Karpas-422 (cell line): ENCODE measurements around the gene SLC39A11. TPM values are rescaled to one million over a fixed set of nuclear protein-coding genes. Genes with fewer than 3 reads are reported as not detected.

Source experiments
- DNase-seq: peaks from one replicate; pipeline ENCODE4 v3.0.0-alpha.2; 2015
- H2AFZ ChIP-seq: fragments of 200-600 bp; sonication (generic); 2 replicates; pipeline ENCODE4 v1.6.1; 2014; ENCODE audit warnings: antibody characterized with exemption, low read length, mixed read lengths
- H3K27ac ChIP-seq: fragments of 200-600 bp; sonication (generic); 2 replicates; pipeline ENCODE4 v1.5.1; 2014; ENCODE audit warnings: mild to moderate bottlenecking, low read length, moderate library complexity
- H3K27me3 ChIP-seq: fragments of 200-600 bp; sonication (generic); 2 replicates; pipeline ENCODE4 v1.6.1; 2014; ENCODE audit warnings: low read length, mixed read lengths
- H3K36me3 ChIP-seq: fragments of 200-600 bp; sonication (generic); 2 replicates; pipeline ENCODE4 v1.6.1; 2014; ENCODE audit warnings: low read length, mixed read lengths; ENCODE audit not compliant: insufficient read depth
- H3K4me1 ChIP-seq: fragments of 200-600 bp; sonication (generic); 2 replicates; pipeline ENCODE4 v1.6.1; 2014; ENCODE audit warnings: mild to moderate bottlenecking, low read length, mixed read lengths
- H3K4me2 ChIP-seq: fragments of 200-600 bp; sonication (generic); 2 replicates; pipeline ENCODE4 v1.6.1; 2014; ENCODE audit warnings: low read length, low read depth, mild to moderate bottlenecking; ENCODE audit not compliant: poor library complexity, severe bottlenecking
- H3K4me3 ChIP-seq: fragments of 200-600 bp; sonication (generic); 2 replicates; pipeline ENCODE4 v1.5.1; 2014; ENCODE audit warnings: mild to moderate bottlenecking, antibody characterized with exemption, low read length, mixed read lengths
- H3K79me2 ChIP-seq: fragments of 200-600 bp; sonication (generic); 2 replicates; pipeline ENCODE4 v1.6.1; 2014; ENCODE audit warnings: mild to moderate bottlenecking, low read length, mixed read lengths
- H3K9ac ChIP-seq: fragments of 200-600 bp; sonication (generic); 2 replicates; pipeline ENCODE4 v1.6.0; 2014; ENCODE audit warnings: low read length
- H3K9me2 ChIP-seq: fragments of 200-600 bp; sonication (generic), shearing (Covaris generic); replicated peaks from 2 replicates; pipeline ENCODE4 v1.6.0; 2014; ENCODE audit warnings: mild to moderate bottlenecking, low read length, moderate library complexity; ENCODE audit not compliant: insufficient read depth
- H3K9me3 ChIP-seq: fragments of 300-700, 200-600 bp; sonication (generic); 2 replicates; pipeline ENCODE4 v1.6.1; 2014; ENCODE audit warnings: low read length, mixed read lengths
- H4K20me1 ChIP-seq: fragments of 200-600 bp; sonication (generic); 2 replicates; pipeline ENCODE4 v1.6.1; 2014; ENCODE audit warnings: mild to moderate bottlenecking, antibody characterized with exemption, low read length, low read depth; ENCODE audit not compliant: insufficient read depth
- total RNA-seq: library from RNA; depleted of rRNA; stranded (reverse); fragments of >200 nt; shearing (Covaris generic); gene quantifications from 2 replicates; pipeline ENCODE4 v1.2.3, GENCODE V29; 2014; ENCODE audit warnings: low replicate concordance

The SLC39A11 gene
- total RNA-seq, 1 experiment from 2014 or later: 49.6 TPM

GRCh38 chr17:72693956-72694355 is 398.5 kb downstream of the SLC39A11 start:
- Histone ChIP-seq H3K4me1 (peaks cover 27% of the 10 kb centered on the region), H3K27me3 (no peaks in the 10 kb centered on the region), H2AFZ (no peak overlapping the region), H3K9me2 (no peaks in the 10 kb centered on the region), H3K9ac (no peak overlapping the region), H4K20me1 (no peaks in the 10 kb centered on the region), H3K27ac (no peak overlapping the region), H3K4me3 (no peak overlapping the region), H3K9me3 (no peaks in the 10 kb centered on the region), H3K36me3 (no peaks in the 10 kb centered on the region), H3K79me2 (no peaks in the 10 kb centered on the region), H3K4me2 (no peak overlapping the region)
- no peak for DNase-seq

- Histone ChIP-seq H3K4me1 (peaks cover 33% of the 10 kb centered on the region), H3K9ac (no peak overlapping the region), H3K27me3 (no peaks in the 10 kb centered on the region)
Observed at GRCh38 chr17:72693151-72693878, 399.2 kb downstream of the SLC39A11 start.

GRCh38 chr17:72692676-72693075 is 399.8 kb downstream of the SLC39A11 start:
- Histone ChIP-seq H3K79me2 (no peaks in the 10 kb centered on the region), H3K27me3 (no peaks in the 10 kb centered on the region), H3K4me2 (no peak overlapping the region), H3K9ac (no peak overlapping the region), H3K4me1 (peaks cover 39% of the 10 kb centered on the region), H3K27ac (no peak overlapping the region), H3K9me3 (no peaks in the 10 kb centered on the region), H3K36me3 (no peaks in the 10 kb centered on the region), H3K9me2 (no peaks in the 10 kb centered on the region), H3K4me3 (no peak overlapping the region), H4K20me1 (no peaks in the 10 kb centered on the region), H2AFZ (no peak overlapping the region)
- DNase-seq: no peak

More at GRCh38 chr17:72693151-72693878, 399.2 kb downstream of the SLC39A11 start:
- DNase-seq: no peak
- H3K27ac ChIP-seq: no peak overlapping the region
- H3K4me3 ChIP-seq: no peak overlapping the region
- H2AFZ ChIP-seq: no peak overlapping the region
- H3K4me2 ChIP-seq: no peak overlapping the region
- H4K20me1 ChIP-seq: no peaks in the 10 kb centered on the region
- H3K9me3 ChIP-seq: no peaks in the 10 kb centered on the region
- no peaks in the 10 kb centered on the region for H3K9me2 ChIP-seq
- H3K79me2 ChIP-seq: no peaks in the 10 kb centered on the region
- no peaks in the 10 kb centered on the region for H3K36me3 ChIP-seq

- Histone ChIP-seq H3K27me3 (no peaks in the 10 kb centered on the region), H3K27ac (no peak overlapping the region), H3K9me2 (no peaks in the 10 kb centered on the region), H3K4me1 (peaks cover 42% of the 10 kb centered on the region), H3K4me3 (no peak overlapping the region), H3K36me3 (no peaks in the 10 kb centered on the region), H3K9me3 (no peaks in the 10 kb centered on the region), H2AFZ (no peak overlapping the region), H3K4me2 (no peak overlapping the region), H4K20me1 (no peaks in the 10 kb centered on the region), H3K79me2 (no peaks in the 10 kb centered on the region), H3K9ac (no peak overlapping the region)
- no peak for DNase-seq
Observed at GRCh38 chr17:72691586-72691985, 400.9 kb downstream of the SLC39A11 start.

GRCh38 chr17:72691017-72691416 is 401.5 kb downstream of the SLC39A11 start:
- Histone ChIP-seq H3K79me2 (no peaks in the 10 kb centered on the region), H3K9ac (no peak overlapping the region), H3K4me1 (peaks cover 42% of the 10 kb centered on the region), H3K4me2 (no peak overlapping the region), H3K36me3 (no peaks in the 10 kb centered on the region), H3K27me3 (no peaks in the 10 kb centered on the region), H2AFZ (no peak overlapping the region), H4K20me1 (no peaks in the 10 kb centered on the region), H3K4me3 (no peak overlapping the region), H3K9me3 (no peaks in the 10 kb centered on the region), H3K9me2 (no peaks in the 10 kb centered on the region), H3K27ac (peak overlapping the region; percentile 91; the same call in 1 of the 2 replicates)
- DNase-seq: no peak

GRCh38 chr17:72687886-72688285 is 404.6 kb downstream of the SLC39A11 start:
- Histone ChIP-seq H3K4me2 (peak overlapping the region; percentile 23), H3K79me2 (no peaks in the 10 kb centered on the region), H3K27me3 (no peaks in the 10 kb centered on the region), H4K20me1 (no peaks in the 10 kb centered on the region), H3K9me2 (no peaks in the 10 kb centered on the region), H3K4me1 (peaks cover 51% of the 10 kb centered on the region), H3K9ac (peak overlapping the region; percentile 37; the same call in 1 of the 2 replicates), H3K27ac (peak overlapping the region; percentile 91), H3K36me3 (no peaks in the 10 kb centered on the region), H2AFZ (no peak overlapping the region), H3K9me3 (no peaks in the 10 kb centered on the region), H3K4me3 (no peak overlapping the region)
- DNase-seq: peak; percentile 72

- H3K4me2 ChIP-seq: no peak overlapping the region
- H4K20me1 ChIP-seq: no peaks in the 10 kb centered on the region
- H3K9ac ChIP-seq: no peak overlapping the region
- peaks cover 30% of the 10 kb centered on the region for H3K4me1 ChIP-seq
- no peaks in the 10 kb centered on the region for H3K36me3 ChIP-seq
- no peak for DNase-seq
- no peak overlapping the region for H3K4me3 ChIP-seq
- no peaks in the 10 kb centered on the region for H3K79me2 ChIP-seq
- H3K9me2 ChIP-seq: no peaks in the 10 kb centered on the region
- H3K27ac ChIP-seq: no peak overlapping the region
- H2AFZ ChIP-seq: no peak overlapping the region
- no peaks in the 10 kb centered on the region for H3K9me3 ChIP-seq
- H3K27me3 ChIP-seq: no peaks in the 10 kb centered on the region
Observed at GRCh38 chr17:72684405-72685020, 408.0 kb downstream of the SLC39A11 start.

- peaks cover 22% of the 10 kb centered on the region for H3K4me1 ChIP-seq
- H3K36me3 ChIP-seq: no peaks in the 10 kb centered on the region
- H2AFZ ChIP-seq: no peak overlapping the region
- no peaks in the 10 kb centered on the region for H3K79me2 ChIP-seq
- no peak for DNase-seq
- H3K4me3 ChIP-seq: no peak overlapping the region
- no peaks in the 10 kb centered on the region for H3K27me3 ChIP-seq
- no peak overlapping the region for H3K4me2 ChIP-seq
- no peaks in the 10 kb centered on the region for H4K20me1 ChIP-seq
- no peak overlapping the region for H3K9ac ChIP-seq
- 0 out of 2 replicates have a peak overlapping the region, but pooled peaks have one; percentile 15 for H3K27ac ChIP-seq
- H3K9me2 ChIP-seq: no peaks in the 10 kb centered on the region
- H3K9me3 ChIP-seq: no peaks in the 10 kb centered on the region
Observed at GRCh38 chr17:72683506-72684404, 408.7 kb downstream of the SLC39A11 start.
